ENCODE results near the gene PLEKHA6.

DNA sequence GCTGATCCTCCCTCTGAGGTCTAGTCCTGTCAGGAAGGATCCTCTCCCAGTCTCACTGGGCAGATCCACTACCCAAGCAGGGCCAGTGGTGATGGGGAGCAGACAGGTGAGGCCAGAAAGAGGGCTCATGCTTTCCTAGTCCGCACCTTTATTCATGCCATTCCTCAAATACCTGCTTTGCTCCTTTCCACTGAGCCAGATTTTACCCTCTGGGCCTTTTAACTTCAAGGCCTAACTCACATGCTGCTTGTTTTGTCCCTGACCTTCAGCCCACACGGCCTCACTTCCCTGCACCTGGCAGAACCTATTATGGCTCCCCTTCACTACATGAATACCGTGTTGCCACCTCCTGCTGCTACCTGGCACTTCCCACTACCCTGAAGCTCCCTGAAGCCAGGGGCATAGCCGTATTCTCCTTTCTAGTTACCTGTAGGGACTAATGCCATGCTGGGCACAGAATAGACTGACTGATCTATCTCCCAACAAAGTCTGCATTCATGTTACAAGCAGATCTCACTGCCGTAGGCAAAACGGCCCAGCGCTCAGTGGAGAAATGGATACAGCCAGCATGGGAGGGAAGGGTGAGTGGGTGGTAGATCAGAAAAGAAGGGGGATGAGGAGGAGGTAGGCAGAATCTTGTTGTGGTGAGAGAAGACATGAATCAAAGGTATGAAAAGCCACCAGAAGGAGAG lies 109.8 kb downstream of the PLEKHA6 start:
- TF ChIP-seq, protein P1, sequence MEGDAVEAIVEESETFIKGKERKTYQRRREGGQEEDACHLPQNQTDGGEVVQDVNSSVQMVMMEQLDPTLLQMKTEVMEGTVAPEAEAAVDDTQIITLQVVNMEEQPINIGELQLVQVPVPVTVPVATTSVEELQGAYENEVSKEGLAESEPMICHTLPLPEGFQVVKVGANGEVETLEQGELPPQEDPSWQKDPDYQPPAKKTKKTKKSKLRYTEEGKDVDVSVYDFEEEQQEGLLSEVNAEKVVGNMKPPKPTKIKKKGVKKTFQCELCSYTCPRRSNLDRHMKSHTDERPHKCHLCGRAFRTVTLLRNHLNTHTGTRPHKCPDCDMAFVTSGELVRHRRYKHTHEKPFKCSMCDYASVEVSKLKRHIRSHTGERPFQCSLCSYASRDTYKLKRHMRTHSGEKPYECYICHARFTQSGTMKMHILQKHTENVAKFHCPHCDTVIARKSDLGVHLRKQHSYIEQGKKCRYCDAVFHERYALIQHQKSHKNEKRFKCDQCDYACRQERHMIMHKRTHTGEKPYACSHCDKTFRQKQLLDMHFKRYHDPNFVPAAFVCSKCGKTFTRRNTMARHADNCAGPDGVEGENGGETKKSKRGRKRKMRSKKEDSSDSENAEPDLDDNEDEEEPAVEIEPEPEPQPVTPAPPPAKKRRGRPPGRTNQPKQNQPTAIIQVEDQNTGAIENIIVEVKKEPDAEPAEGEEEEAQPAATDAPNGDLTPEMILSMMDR (conservative IDR thresholded peaks at IDR 0.05; ENCODE audit: low read depth in 2 of 2) = no peak
- TF ChIP-seq EZH2 (IDR thresholded peaks at IDR 0.05; ENCODE audit: low read depth, unreplicated experiment) (no peak), JUNB (IDR thresholded peaks at IDR 0.05; ENCODE audit: unreplicated experiment) (no peak), REST (IDR thresholded peaks at IDR 0.05; ENCODE audit: unreplicated experiment) (no peak), EZH2phosphoT487 (IDR thresholded peaks at IDR 0.05; ENCODE audit: unreplicated experiment) (no peak), CREB1 (CRISPR knock-in tag; IDR thresholded peaks at IDR 0.05; ENCODE audit: low read depth) (no peak)

Data from GM23338 (cell line).